ENCODE data around the gene HES3.

Gene HES3

GRCh38 chr1:6281511-6282402, 37.8 kb downstream of the HES3 start:
- FAIRE-seq, result no peak

GRCh38 chr1:6282577-6283270, 38.7 kb downstream of the HES3 start:
- no peak for FAIRE-seq

- no peak for FAIRE-seq
Observed at GRCh38 chr1:6285336-6285735, 41.4 kb downstream of the HES3 start.

GRCh38 chr1:6286266-6286665, 42.3 kb downstream of the HES3 start:
- no peak for FAIRE-seq

GRCh38 chr1:6287029-6287428, 43.0 kb downstream of the HES3 start:
- no peak for FAIRE-seq

GRCh38 chr1:6287431-6287886, 43.5 kb downstream of the HES3 start:
- FAIRE-seq, result no peak

- no peak for FAIRE-seq
Observed at GRCh38 chr1:6288026-6288425, 44.0 kb downstream of the HES3 start.

GRCh38 chr1:6288665-6289064, 44.7 kb downstream of the HES3 start:
- FAIRE-seq, result no peak

GRCh38 chr1:6292102-6292501, 48.1 kb downstream of the HES3 start:
- FAIRE-seq, result no peak

GRCh38 chr1:6294080-6294889, 50.3 kb downstream of the HES3 start:
- no peak for FAIRE-seq

- no peak for FAIRE-seq
Observed at GRCh38 chr1:6294890-6295556, 51.0 kb downstream of the HES3 start.
